HCT116 (cell line): ENCODE data around the gene PRDX3. TPM values are rescaled to one million over a fixed set of nuclear protein-coding genes. Genes with fewer than 3 reads are reported as not detected.
A peak's percentile ranks its signal among the peaks of the same experiment; 100 is the strongest.

ENCODE experiments used
- ATAC-seq: fragments of 200-7000 bp; cut with Tn5 transposase; 2 replicates; pipeline ENCODE4 v1.9.1; 2020; ENCODE audit warnings: mild to moderate bottlenecking, moderate library complexity
- BruUV-seq: library from RNA; stranded (reverse); fragments of 400-500 nt; replicated peaks from 2 replicates; lab custom pipeline; 2021; lab: Mats Ljungman, UMichigan
- CTCF ChIA-PET: fragments of 300-600 bp; sonication (Branson Sonifier 250); formaldehyde crosslinking; loops from one replicate; lab custom pipeline; 2021; ENCODE audit warnings: antibody characterized with exemption; lab: Charles Lee
- POLR2A ChIA-PET: fragments of 300-600, 350-600 bp; sonication (Branson Sonifier 250); formaldehyde crosslinking; loops from one replicate; lab custom pipeline; 2021; ENCODE audit warnings: antibody characterized with exemption; lab: Charles Lee
- RAD21 ChIA-PET, 2 experiments: fragments of 300-600 bp; sonication (Branson Sonifier 250); formaldehyde crosslinking; loops; one replicate each; lab custom pipeline; 2023; ENCODE audit warnings: low total read pairs in 2 of 2; ENCODE audit not compliant: uncharacterized antibody in 2 of 2, unreplicated experiment in 2 of 2, low non-redundant PET in 1 of 2; lab: Charles Lee
- DNase-seq: peaks from one replicate; pipeline ENCODE4 v3.0.0-alpha.2; 2010; ENCODE audit warnings: low read depth, low spot score
- H2AFZ ChIP-seq: fragments of 200-600 bp; shearing (Covaris generic), sonication (generic); 2 replicates; pipeline ENCODE4 v1.6.1; 2017; ENCODE audit warnings: low read depth, mixed run types, mixed read lengths, antibody characterized with exemption, low read length; ENCODE audit not compliant: poor library complexity, severe bottlenecking
- H3K27ac ChIP-seq: 2 replicates; pipeline ENCODE4 v1.5.1; 2012; ENCODE audit warnings: low read depth, low read length
- H3K27me3 ChIP-seq: fragments of 200-600 bp; sonication (generic); 2 replicates; pipeline ENCODE4 v1.6.1; 2016; ENCODE audit warnings: mixed run types, low read length, mixed read lengths; ENCODE audit not compliant: insufficient read depth
- H3K36me3 ChIP-seq, 2 experiments: fragments of 200-500 bp in 1 of 2; fragments of 200-600 bp in 1 of 2; sonication (Bioruptor generic) in 1 of 2; sonication (generic) in 1 of 2; 2 replicates each; pipeline versions ENCODE4 v1.5.1 to v1.6.1; 2014 to 2016; ENCODE audit warnings: low read length in 2 of 2, inconsistent platforms in 1 of 2, mixed read lengths in 1 of 2, mixed run types in 1 of 2; ENCODE audit not compliant: insufficient read depth in 2 of 2, control insufficient read depth in 1 of 2
- H3K4me1 ChIP-seq, 2 experiments: fragments of 200-600 bp in 1 of 2; sonication (generic) in 1 of 2; 2 replicates each; pipeline versions ENCODE4 v1.5.1 to v1.6.1; 2012 to 2017; ENCODE audit warnings: low read length in 2 of 2, inconsistent platforms in 1 of 2, mild to moderate bottlenecking in 1 of 2, mixed read lengths in 1 of 2, mixed run types in 1 of 2, moderate library complexity in 1 of 2; ENCODE audit not compliant: insufficient read depth in 2 of 2, control insufficient read depth in 1 of 2
- H3K4me2 ChIP-seq: fragments of 200-600 bp; sonication (generic); 2 replicates; pipeline ENCODE4 v1.6.1; 2017; ENCODE audit warnings: mixed run types, low read length, mixed read lengths
- H3K4me3 ChIP-seq, 2 experiments: fragments of 200-600 bp in 1 of 2; sonication (generic) in 1 of 2; replicated peaks in 1 of 2; 2 replicates each; pipeline ENCODE4 v1.5.1; 2011 to 2016; ENCODE audit warnings: low read length in 2 of 2, control low read depth in 1 of 2, low read depth in 1 of 2, mild to moderate bottlenecking in 1 of 2, mixed read lengths in 1 of 2, mixed run types in 1 of 2
- H3K79me2 ChIP-seq: fragments of 200-600 bp; sonication (generic); 2 replicates; pipeline ENCODE4 v1.6.1; 2017; ENCODE audit warnings: mild to moderate bottlenecking, mixed run types, low read length, moderate library complexity, mixed read lengths; ENCODE audit not compliant: insufficient read depth
- H3K9ac ChIP-seq: fragments of 200-600 bp; sonication (generic); 2 replicates; pipeline ENCODE4 v1.6.1; 2016; ENCODE audit warnings: low read length, mixed read lengths
- H3K9me2 ChIP-seq: fragments of 200-600 bp; sonication (generic), shearing (Covaris generic); 2 replicates; pipeline ENCODE4 v1.6.1; 2017; ENCODE audit warnings: mixed run types, mild to moderate bottlenecking, moderate library complexity; ENCODE audit not compliant: insufficient read depth
- H3K9me3 ChIP-seq, 2 experiments: fragments of 200-500 bp in 1 of 2; fragments of 200-600 bp in 1 of 2; sonication (Bioruptor generic) in 1 of 2; sonication (generic) in 1 of 2; 2 replicates each; pipeline ENCODE4 v1.6.1; 2014 to 2017; ENCODE audit warnings: low read length in 2 of 2, mixed read lengths in 2 of 2, inconsistent platforms in 1 of 2, low read depth in 1 of 2, mild to moderate bottlenecking in 1 of 2, mixed run types in 1 of 2, moderate library complexity in 1 of 2; ENCODE audit not compliant: control insufficient read depth in 1 of 2, insufficient read depth in 1 of 2
- H4K20me1 ChIP-seq: fragments of 200-600 bp; sonication (generic), shearing (Covaris generic); 2 replicates; pipeline ENCODE4 v1.6.1; 2017; ENCODE audit warnings: mixed run types, mild to moderate bottlenecking, moderate library complexity; ENCODE audit not compliant: insufficient read depth
- CBX3 ChIP-seq: IDR thresholded peaks from 2 replicates; pipeline ENCODE4 v1.6.1; 2012; ENCODE audit warnings: low read depth
- EGR1 ChIP-seq: IDR thresholded peaks from 2 replicates; pipeline ENCODE4 v1.6.1; 2012; ENCODE audit warnings: low read depth
- POLR2A ChIP-seq: IDR thresholded peaks from 2 replicates; pipeline ENCODE4 v1.7.0; 2011; ENCODE audit warnings: borderline replicate concordance; ENCODE audit not compliant: insufficient read depth, insufficient read length; ENCODE audit errors: extremely low read depth
- RAD21 ChIP-seq: IDR thresholded peaks from 2 replicates; pipeline ENCODE4 v1.6.1; 2012; ENCODE audit warnings: low read depth, mild to moderate bottlenecking
- REST ChIP-seq: IDR thresholded peaks from 2 replicates; pipeline ENCODE4 v1.6.1; 2012; ENCODE audit warnings: low read depth
- TCF7L2 ChIP-seq: IDR thresholded peaks from 2 replicates; pipeline ENCODE4 v1.7.0; 2011; ENCODE audit warnings: borderline replicate concordance, inconsistent platforms; ENCODE audit not compliant: insufficient read depth, insufficient read length; ENCODE audit errors: extremely low read depth
- YY1 ChIP-seq: IDR thresholded peaks from 2 replicates; pipeline ENCODE4 v1.6.1; 2011; ENCODE audit warnings: low read length, low read depth, moderate library complexity, mild to moderate bottlenecking; ENCODE audit not compliant: insufficient replicate concordance; ENCODE audit errors: extremely low read depth
- ZFX ChIP-seq: fragments of 450-650 bp; IDR thresholded peaks from 2 replicates; pipeline ENCODE4 v1.6.1; 2017
- intact Hi-C: fragments of 100-400 bp; cut with micrococcal nuclease; formaldehyde crosslinking; loops from 2 replicates; pipeline ENCODE4 v1.10.0; 2022
- total RNA-seq: library from RNA; stranded (reverse); gene quantifications from one replicate; pipeline ENCODE4 v1.2.1, GENCODE V29; 2021; ENCODE audit not compliant: unreplicated experiment
- TF ChIP-seq, protein P1 (sequence below), 3 experiments: fragments of 200-600 bp in 1 of 3; sonication (generic) in 1 of 3; IDR thresholded peaks in 2 of 3; conservative IDR thresholded peaks in 1 of 3; 2 replicates each; pipeline ENCODE4 v1.5.1; 2012 to 2017; ENCODE audit warnings: low read depth in 2 of 3, low read length in 2 of 3, antibody characterized with exemption in 1 of 3, borderline replicate concordance in 1 of 3, control low read depth in 1 of 3, mild to moderate bottlenecking in 1 of 3, mixed read lengths in 1 of 3, mixed run types in 1 of 3, moderate library complexity in 1 of 3; ENCODE audit not compliant: insufficient read depth in 1 of 3

PRDX3 gene
- total RNA-seq, 1 experiment from 2014 or later, result 281 TPM

- Histone ChIP-seq H3K9me2 (no peaks in the 10 kb centered on the region), H3K9ac (peak overlapping the region; percentile 7; the same call in 1 of the 2 replicates), H4K20me1 (no peaks in the 10 kb centered on the region), H3K36me3 (no peaks in the 10 kb centered on the region), H3K9me3 (no peaks in the 10 kb centered on the region), H3K4me2 (peak overlapping the region; percentile 92), H3K27ac (no peak overlapping the region), H3K4me1 (peaks cover 20 to 31% of the 10 kb centered on the region in 2 experiments; a peak in 3 of 4 replicates), H2AFZ (peak overlapping the region; percentile 5), H3K4me3 (peak overlapping the region in 1 of 2 experiments; percentile 25; a peak in 3 of 4 replicates), H3K79me2 (no peaks in the 10 kb centered on the region), H3K27me3 (no peaks in the 10 kb centered on the region)
- TF ChIP-seq CBX3, result peak; percentile 71; the same call in 1 of the 2 replicates
- TF ChIP-seq YY1, result peak; percentile 55
- TF ChIP-seq, protein P1, sequence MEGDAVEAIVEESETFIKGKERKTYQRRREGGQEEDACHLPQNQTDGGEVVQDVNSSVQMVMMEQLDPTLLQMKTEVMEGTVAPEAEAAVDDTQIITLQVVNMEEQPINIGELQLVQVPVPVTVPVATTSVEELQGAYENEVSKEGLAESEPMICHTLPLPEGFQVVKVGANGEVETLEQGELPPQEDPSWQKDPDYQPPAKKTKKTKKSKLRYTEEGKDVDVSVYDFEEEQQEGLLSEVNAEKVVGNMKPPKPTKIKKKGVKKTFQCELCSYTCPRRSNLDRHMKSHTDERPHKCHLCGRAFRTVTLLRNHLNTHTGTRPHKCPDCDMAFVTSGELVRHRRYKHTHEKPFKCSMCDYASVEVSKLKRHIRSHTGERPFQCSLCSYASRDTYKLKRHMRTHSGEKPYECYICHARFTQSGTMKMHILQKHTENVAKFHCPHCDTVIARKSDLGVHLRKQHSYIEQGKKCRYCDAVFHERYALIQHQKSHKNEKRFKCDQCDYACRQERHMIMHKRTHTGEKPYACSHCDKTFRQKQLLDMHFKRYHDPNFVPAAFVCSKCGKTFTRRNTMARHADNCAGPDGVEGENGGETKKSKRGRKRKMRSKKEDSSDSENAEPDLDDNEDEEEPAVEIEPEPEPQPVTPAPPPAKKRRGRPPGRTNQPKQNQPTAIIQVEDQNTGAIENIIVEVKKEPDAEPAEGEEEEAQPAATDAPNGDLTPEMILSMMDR (IDR thresholded peaks at IDR 0.05 in 2 of 3, conservative IDR thresholded peaks at IDR 0.05 in 1 of 3; ENCODE audit: borderline replicate concordance in 1 of 3, insufficient read depth in 1 of 3, low read depth in 2 of 3, low read length in 2 of 3), result peak; percentile 79 to 98 (median 97); a peak in 5 of 6 replicates
- TF ChIP-seq TCF7L2, result no peak
- peak; percentile 70 for TF ChIP-seq RAD21
- no peak for TF ChIP-seq POLR2A
- no peak for TF ChIP-seq REST
- peak; percentile 54 for TF ChIP-seq EGR1
- no peak for TF ChIP-seq ZFX
- ATAC-seq (no peak), DNase-seq (no peak)
- intact Hi-C loops, result loop anchor here (2.0 to 5.0 kb wide), 4 partner anchors 46 to 388 kb away; partner anchors contain the start of gene TIAL1
- RAD21 ChIA-PET, result interaction anchor here (0.7 to 1.4 kb wide), 5 partner anchors 10 to 230 kb away, joined by 3 to 7 read pairs (median 3); no protein-coding TSS in a partner anchor
- CTCF ChIA-PET, result interaction anchor here (0.6 to 4.3 kb wide), 23 partner anchors 9 to 1993 kb away, joined by 3 to 37 read pairs (median 4); no protein-coding TSS in a partner anchor
- BruUV-seq, result TSS peak; percentile 33
- POLR2A ChIA-PET, result interaction anchor here (0.6 kb wide), 1 partner anchor 229 kb away, joined by 4 read pairs; no protein-coding TSS in a partner anchor
Observed at GRCh38 chr10:119209035-119209735, 30.6 kb upstream of the PRDX3 start.
